Stromal cell of bone marrow (primary cell): ENCODE data around the gene STK24.
"Not testable (repeated sequence)": the region's sequence is repeated elsewhere in the genome, so short reads cannot be mapped to it uniquely, and the experiment has no call there.

Source experiments
- DNase-seq: peaks from one replicate; pipeline ENCODE4 v3.0.0-alpha.2; 2012; ENCODE audit warnings: low read depth

The STK24 gene

DNA sequence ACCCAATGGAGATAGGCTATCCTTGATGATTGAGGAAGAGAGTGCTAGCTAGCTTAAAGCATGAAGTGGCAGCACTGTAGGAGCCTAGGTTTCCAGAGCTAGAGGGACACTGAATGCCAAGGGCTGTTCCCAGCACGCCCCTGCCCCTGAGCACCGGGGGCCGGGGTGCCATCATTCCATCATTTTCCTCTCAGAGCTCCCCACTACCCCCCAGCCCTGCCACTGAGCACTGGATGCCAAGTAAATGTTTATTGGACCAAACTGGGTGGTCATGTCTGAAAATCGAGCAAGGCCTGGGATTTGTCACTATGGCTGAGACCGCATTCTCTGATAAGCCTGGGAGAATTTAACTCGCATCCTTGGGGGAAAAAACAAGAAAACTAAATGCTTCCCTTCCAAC, 142.8 kb downstream of the STK24 start:
- DNase-seq, result no peak

DNA sequence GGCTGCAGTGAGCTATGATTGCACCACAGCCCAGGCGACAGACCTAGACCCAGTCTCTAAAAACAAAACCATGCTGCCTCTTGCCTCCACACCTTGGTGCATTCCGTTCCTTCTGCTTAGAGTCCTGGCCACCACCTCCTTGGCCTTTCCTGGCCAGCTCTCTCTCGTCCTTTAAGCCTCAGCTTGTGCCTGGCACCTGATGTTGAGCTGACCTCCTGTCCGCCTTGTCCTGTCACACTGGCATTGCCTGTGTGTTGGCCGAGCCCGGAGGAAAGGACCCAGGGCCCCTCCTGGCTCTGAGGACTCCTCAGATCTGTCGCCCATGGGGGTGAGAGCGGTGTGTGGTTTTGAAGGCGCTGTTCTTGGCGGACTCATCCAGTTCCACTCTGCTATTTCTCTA, 143.3 kb downstream of the STK24 start:
- no peak for DNase-seq

- no peak for DNase-seq
Observed at GRCh38 chr13:98432638-98433037, 144.3 kb downstream of the STK24 start.

GRCh38 chr13:98429977-98430736, 146.8 kb downstream of the STK24 start:
- no peak for DNase-seq

DNA sequence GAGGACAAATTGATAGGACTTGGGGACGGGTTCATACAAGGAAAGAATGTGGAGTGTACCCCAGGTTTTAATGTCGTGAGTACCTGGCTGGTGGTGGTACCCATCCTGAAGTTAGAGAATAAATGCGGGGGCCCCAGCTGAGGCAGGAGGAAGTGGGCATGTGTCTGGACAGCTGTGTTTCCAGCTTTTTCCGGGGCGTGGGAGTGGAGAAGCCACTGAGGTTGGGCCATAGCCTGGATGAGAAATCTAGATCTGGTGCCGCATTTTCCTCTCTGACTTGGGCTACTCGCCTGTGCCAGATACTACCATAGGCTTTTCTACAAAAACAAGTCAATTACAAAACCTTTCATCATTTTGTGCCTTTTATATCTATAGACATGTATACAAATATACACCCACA, 147.4 kb downstream of the STK24 start:
- no peak for DNase-seq

- DNase-seq, result no peak
Observed at GRCh38 chr13:98429081-98429480, 147.8 kb downstream of the STK24 start.

DNA sequence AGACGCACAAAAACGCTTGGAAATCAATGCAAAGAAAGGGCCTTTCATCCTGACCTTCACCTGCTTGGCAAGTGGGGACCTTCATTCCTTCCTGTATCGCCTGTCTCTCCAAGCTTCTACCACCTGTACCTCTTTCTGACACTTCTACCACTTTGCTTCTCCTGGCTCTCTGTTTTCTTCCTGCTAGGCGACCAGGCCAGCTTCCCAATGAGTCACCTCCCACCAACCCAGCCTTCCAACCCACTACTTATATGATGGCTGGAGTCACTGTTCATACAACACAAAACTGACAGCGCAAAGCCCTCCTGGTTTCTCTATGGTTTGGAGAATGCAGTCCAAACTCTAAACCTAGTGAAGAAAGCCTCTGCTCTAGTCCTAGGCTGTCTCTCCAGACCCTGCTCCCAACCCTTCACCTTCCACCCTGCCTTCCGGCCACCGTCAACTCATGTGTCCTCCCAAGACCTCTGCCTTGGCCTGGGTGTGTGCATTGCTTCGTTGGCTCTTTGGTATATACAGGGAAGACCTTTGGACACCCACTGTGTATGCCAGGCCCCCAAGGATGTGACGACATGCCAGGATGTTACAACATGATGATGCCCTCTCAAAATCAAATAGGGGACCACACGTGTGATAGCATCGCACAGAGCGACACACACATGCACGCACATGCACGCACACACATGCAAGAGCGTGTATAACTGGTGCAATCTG, 148.5 kb downstream of the STK24 start:
- no peak for DNase-seq

GRCh38 chr13:98427331-98427995, 149.4 kb downstream of the STK24 start:
- no peak for DNase-seq

- no peak for DNase-seq
Observed at GRCh38 chr13:98423417-98423816, 153.5 kb downstream of the STK24 start.

DNA sequence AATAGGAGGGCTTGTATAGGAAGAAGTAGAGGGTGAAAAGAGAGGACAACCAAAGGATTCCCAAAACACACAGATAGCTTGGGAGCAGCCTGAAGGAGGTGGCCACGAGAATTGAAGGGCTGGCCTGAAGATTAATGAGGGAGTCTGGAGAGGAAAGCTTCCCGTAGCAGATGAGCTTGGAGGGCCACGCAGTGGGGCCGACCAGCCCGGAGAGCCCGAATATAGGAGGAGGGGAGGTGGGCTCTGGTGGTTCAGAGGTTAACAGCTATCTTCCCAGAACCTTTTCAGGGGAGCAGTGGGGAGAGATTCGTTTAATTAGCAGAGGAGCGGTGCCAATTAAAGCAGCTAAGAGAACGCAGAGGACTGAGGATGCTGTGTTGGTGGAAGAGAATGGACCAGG, 154.9 kb downstream of the STK24 start:
- DNase-seq, result no peak

DNA sequence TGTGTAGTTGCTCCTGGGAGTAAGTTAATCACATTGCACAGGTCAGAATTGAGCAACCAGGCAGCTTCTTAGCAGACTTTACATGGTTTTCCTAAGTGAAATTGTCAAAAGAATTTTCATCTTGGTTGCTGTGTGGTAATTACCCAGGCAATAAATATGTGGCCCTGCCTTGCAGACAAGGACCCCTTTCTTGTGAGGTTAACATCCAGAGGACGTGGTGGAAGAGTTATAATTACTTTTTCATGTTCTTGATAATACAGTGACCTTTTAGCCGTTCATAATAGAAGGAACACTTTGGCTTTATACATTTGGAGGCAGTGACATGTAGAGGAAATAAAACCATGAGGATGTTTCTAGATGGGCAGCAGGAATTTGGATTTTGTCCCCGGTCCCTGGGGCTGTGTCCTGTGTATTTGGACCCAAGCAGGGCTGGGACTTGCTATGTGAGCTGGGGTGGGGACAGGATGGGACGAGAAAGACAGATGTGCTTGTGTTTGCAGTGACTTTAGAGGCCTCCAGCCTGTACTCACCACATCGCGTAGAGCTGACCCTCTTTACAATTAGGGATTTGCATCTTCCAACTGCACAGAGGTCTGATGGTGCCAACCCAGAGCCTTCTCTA, 156.2 kb downstream of the STK24 start:
- DNase-seq, result no peak

DNA sequence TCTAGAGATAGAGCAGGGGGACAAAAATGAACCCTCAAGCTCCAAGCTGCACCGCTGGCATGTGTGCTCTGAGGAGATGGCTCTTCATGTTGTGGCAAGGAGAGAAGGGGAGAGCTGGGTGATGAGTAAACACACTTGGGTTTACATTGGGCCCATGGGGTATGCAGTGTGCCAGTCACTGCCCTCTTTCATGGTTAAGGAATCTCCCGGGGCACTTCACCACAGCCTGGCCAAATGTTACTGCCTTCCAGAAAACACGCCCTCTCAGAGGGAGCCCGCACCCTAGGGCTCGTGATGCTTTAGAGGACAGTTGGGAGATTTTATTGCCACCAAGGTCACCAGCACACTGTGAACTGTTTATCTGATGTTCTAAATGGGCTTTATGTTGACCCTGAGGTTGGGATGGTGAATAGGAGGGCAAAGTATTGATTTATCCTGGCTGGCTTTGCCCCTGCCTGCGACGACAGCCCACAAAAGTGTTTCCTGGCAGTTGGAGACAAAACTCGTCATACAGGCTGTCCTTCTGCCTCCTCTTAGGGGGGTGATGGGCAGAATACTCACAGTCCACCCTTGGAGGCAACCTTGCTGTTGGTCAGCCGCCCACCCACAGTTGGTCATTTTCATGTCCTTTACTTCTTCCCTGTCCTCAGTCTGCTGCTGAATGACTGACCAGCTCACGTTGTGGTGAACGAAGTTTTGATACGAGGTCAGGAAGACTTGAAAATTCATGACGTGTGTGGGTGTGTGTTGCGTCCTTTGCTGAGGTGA, 156.9 kb downstream of the STK24 start:
- no peak for DNase-seq

DNA sequence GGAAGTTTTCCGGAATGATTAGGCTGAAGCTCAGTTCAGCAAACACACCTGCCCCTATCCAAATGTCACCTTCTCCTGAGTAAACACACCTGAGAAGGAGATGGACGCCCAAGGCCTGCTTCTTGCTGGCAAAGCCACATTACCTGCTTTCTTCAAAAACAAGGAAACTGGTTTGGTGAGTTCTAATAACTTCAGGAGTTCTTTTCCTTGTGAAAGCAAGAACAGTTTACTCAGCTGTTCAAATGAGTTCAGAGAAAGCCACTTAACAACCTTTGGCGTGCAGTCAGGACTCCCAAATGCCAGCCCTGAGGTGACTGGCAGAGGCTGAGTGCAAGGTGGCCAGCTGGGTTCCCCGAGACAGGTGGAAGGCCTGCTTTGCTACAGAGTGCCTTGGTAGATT, 160.5 kb downstream of the STK24 start:
- DNase-seq, result no peak

GRCh38 chr13:98415326-98416070, 161.4 kb downstream of the STK24 start:
- DNase-seq, result no peak

DNA sequence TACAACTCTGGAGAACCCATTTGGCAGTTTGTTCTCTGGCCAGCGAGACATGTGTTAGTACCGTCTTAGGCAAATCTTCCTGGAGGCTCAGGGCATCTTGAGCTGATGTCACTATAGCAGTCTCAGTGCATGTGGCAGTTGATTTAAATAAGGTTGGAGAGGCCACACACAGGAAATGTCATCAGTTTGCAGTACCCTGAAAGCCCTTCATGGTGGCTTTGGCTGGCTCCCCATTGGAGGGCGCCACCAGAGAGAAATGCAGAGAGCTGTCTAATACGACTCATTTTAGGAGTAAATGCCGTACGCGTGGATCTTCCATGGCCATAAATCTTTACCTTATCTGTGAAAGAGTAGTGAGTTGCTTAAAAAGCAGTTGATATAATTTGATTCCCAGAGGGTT, 163.1 kb downstream of the STK24 start:
- DNase-seq, result no peak

DNA sequence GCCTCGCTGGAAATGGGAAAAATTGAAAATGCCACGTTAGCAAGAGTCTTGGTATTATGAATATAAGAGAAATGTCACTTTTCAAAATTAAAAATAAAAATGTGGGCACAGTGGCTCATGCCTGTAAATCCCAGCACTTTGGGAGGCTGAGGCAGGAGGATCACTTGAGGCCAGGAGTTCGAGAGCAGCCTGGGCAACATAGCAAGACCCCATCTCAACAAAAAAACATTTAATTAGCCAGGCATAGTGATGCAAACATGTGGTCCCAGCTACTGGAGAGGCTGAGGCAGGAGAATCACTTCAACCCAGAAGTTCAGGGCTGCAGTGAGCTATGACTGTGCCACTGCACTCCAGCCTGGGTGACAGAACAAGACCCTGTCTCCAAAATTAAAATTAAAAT, 163.6 kb downstream of the STK24 start:
- DNase-seq, result not testable (repeated sequence)

DNA sequence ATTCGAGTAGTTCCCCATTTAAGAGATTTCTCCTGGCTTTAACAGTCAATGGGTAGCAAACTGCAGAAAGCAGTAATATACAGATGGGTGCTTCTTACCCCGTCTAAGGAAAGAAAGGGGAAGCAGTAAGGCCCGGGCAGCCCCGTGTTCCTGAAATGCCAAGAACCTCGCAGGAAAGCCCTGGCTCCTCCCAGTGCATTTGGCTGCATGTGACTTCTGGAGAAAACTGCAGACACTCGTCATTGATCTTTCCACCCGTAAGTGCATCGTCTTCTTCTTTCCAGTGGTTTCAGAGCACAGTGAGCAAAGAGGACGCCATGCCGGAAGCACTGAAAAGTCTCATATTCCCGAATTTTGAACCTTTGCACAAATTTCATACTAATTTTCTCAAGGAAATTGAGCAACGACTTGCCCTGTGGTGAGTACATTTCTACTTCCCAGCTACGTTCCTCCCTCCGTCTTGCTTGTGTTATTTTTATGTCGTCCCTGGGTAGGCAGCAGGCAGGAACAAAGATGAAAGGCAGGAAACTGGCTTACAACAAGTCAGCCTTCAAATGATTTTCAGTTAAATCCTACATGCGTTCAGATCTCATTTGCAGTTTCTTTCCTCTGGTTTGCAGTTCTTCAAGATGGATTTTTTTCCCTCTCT, 165.2 kb downstream of the STK24 start:
- DNase-seq, result peak; percentile 23

- no peak for DNase-seq
Observed at GRCh38 chr13:98411013-98411412, 165.9 kb downstream of the STK24 start.

DNA sequence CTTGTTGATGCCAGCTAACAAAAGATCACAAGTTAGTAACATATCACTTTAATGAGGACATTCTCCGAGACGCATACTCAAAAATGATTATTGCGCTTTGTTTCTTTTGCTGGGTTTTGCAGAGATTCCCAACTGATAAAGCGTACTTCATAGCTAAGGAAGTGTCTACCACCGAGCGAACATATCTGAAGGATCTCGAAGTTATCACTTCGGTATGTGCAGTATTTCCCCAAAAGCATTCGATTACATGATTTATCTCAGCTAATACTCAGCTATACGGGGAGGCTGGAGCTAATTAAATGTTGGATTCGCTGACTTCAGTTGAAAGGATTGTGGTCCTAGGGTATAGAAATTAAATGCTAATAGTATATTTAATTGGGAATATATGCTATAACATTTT, 166.3 kb downstream of the STK24 start:
- no peak for DNase-seq

DNA sequence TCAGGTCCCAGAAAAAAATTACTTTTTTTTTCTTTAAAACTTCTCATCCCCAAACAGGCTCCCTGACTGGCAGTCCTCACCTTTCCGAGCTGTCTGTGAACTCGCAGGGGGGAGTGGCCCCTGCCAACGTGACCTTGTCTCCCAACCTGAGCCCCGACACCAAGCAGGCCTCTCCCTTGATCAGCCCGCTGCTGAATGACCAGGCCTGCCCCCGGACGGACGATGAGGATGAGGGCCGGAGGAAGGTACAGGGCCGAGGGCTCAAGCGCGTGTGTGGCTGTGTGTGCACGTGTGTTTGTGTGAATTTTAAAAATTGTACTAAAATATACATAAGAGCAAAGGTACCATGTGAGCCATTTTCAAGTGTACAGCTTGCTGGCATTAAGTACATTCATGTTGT, 167.6 kb downstream of the STK24 start:
- no peak for DNase-seq

- no peak for DNase-seq
Observed at GRCh38 chr13:98407575-98407974, 169.3 kb downstream of the STK24 start.
